Measurements from ENCODE around the gene FOXR2.

FOXR2 gene, protein sequence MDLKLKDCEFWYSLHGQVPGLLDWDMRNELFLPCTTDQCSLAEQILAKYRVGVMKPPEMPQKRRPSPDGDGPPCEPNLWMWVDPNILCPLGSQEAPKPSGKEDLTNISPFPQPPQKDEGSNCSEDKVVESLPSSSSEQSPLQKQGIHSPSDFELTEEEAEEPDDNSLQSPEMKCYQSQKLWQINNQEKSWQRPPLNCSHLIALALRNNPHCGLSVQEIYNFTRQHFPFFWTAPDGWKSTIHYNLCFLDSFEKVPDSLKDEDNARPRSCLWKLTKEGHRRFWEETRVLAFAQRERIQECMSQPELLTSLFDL

DNA sequence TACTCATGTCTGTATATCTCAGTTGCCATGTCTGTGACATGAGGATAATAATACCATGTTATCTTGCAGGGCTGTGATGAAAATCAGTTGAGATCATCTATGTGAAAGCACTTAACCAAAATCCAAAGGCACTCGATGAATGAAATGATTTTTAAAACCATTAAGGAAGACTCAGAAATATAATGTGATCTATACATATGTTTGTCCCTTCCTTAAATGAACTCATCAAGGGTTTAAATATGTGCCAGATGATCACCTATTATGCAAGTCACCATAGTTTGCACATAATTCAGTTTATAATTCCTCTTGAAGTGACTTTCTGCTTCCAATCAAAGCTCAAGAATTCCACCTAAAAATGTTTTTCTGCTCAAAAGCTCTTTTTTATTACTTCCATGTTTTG is at the start of gene FOXR2:
TSS of gene FOXR2 (plus strand) at position 301 of the 400 bp plus-strand sequence. CDS start 312 bp downstream, outside the sequence.
- no peak for DNase-seq

DNA sequence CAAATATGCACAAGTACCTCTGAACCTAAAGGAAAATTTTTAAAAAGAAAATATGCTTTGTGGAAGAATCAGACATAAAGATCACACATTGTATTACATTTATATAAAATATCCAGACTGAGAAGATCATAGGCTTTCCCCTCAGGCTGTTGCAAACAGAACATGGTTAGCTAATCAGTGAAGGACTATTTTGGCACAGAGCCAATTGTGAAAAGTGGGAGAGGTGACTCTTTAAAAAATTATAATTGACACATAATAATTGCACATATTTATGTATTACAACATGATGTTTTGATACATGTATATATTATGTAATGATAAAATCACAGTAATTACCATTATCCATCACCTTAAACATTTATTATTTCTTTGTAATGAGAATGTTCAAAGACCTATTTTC is 44.1 kb upstream of the FOXR2 start:
- DNase-seq = no peak

DNA sequence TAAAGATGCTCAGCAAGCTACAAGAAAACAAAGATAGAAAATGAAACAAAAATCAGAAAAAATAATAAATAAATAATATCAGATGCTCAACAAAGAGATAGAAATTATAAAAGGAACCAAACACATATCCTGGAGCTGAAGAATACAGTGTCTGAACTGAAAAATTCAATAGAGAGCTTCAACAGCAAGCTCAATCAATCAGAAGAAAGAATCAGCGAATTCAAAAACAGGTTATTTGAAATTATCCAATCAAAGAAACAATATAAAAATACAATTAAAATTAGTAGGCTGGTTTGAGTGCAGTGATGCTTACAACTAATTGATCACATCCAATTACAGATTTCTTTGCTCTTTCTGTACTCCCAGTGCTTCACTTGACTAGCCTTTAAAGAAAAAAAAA is 40.8 kb upstream of the FOXR2 start:
- no peak for DNase-seq

DNA sequence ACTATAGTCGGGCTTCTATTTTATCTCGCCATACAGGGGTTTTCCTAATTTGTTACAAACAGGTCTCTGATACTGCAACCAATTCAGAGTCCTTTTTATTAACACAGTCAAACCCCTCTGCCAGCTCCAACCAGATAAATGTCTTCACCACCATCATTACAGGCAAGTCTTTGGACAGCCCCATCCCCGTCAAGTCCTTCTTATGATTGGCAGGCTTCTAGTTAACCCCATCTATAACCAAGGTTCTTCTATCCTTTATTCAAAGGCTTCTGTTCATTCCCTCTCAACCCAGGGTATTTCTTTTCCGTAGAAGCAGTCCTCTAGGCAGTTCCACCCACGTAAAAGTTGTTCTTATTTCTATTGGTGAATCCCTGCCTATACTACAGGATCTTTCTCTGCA is 29.9 kb upstream of the FOXR2 start:
- DNase-seq = peak; percentile 93

DNA sequence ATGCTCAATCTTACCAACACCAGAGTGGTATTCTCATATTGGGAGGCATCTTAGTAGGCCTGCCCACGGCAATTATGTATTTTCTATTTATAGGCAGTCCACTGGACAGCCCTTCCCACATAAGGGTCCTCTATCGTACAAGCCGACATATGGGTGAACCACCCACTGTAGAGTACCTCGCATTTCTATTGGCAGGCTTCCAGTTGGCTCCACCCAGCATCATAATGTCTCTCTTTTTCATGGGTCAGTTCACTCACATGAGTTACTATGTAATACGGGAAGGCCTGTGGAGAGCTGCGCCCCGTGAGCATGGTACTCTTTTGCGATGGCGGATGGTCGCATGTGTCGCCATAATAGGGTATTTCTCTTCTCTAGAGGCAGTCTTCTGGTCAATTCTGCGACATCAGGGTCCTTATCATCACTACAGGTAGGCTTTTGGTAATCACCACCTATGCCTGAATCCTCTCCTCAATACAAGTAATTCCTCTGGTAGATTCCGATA is 29.4 kb upstream of the FOXR2 start:
- peak; percentile 97 for DNase-seq

DNA sequence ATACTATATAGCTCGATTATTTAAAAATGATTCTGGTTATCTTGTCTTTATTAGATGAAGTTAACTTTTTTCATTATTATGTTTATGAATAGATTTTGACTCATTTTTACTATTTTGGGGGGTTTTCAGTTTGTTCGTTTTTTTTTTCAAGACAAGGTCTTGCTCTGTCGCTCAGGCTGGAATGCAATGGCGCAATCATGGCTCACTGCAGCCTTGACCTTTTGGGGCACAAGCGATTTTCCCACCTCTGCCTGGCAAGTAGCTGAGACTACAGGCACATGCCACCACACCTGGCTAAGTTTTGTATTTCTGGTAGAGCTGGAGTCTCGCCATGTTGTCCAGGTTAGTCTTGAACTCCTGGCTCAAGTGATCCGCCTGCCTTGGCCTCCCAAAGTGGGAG is 24.9 kb upstream of the FOXR2 start:
- no peak for DNase-seq

DNA sequence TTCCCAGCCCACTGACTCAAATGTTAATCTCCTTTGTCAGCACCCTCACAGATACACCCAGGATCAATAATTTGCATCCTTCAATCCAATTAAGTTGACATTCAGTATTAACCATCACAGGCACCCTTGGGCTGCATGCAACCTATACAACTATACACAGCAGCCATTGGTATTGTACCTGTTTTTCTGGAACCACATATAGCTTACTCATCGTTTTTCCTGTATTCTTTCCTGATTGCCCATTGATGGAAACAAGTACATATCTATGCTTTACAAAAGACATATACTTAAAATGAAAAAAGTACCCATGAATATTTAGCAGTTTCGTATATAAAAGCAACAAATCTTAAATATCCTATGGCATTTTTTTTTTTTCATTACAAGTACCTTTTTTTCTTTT is 3.7 kb upstream of the FOXR2 start:
- no peak for DNase-seq

DNA sequence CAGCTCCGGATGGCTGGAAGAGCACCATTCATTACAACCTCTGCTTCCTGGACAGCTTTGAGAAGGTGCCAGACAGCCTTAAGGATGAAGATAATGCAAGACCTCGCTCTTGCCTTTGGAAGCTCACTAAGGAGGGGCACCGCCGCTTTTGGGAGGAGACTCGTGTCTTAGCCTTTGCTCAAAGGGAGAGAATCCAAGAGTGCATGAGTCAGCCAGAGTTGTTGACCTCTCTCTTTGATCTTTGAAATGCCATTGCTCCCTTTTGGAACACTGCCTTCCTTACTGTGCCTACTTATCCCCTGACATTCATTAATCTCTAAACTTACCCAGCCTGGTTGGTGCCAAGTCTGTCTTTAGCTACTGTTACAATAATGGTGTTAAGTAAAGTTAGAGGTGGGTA is 1.2 kb downstream of the FOXR2 start:
- no peak for DNase-seq

DNA sequence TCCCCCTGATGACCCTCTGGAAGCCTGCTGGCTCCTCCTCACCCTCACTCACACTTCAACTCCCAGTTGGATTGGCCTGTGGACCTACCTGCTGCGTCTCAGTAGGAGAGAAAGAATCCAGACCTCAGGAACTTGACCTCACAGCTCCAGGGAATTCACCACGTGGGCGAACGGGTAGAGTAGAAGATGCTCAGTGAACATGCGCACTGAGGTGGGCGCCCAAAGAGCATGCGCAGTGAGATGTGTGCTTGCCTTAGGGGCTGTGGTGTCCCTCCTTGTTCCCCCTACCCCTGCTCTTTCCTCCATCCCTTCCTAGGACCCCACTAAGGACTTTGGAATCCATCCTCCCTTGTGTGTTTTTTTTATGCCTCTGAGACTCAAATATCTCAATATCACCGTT is 12.9 kb downstream of the FOXR2 start:
- DNase-seq = no peak

DNA sequence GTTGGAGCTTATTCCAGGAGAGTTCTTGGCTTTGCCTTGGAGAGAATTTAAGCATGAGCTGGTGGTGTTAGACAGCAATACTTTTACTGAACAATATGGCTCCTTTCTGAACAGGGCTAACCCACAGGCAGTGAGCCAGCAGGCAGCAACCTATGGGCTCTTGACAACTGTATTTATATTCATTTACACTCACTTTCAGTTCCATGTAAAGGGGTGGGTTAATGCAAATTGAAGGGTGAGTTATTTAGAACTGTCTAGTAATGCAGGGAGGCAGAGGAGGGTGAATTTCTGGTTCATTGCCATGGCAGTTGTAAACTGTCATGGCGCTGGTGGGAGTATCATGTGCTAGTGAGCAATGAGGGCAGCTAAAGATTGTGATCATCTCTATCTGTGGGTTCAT is 15.7 kb downstream of the FOXR2 start:
- DNase-seq = no peak

DNA sequence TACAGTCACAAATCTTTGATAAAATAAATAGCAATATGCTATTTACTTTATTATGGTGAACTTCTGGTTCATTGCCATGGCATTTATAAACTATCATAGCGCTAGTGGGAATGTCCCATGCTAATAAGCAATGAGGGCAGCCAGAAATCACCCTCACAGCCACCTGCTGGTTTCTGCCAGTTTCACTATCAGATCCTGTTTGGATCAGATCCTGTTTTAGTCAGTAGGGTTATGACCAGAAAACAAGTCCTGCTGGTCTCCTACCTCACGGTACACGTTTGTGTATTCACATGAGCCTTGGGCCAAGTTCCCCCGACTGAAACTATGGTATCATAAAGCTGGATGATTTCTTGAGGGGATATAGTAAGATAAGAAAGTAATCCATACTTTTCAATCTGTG is 17.7 kb downstream of the FOXR2 start:
- no peak for DNase-seq

DNA sequence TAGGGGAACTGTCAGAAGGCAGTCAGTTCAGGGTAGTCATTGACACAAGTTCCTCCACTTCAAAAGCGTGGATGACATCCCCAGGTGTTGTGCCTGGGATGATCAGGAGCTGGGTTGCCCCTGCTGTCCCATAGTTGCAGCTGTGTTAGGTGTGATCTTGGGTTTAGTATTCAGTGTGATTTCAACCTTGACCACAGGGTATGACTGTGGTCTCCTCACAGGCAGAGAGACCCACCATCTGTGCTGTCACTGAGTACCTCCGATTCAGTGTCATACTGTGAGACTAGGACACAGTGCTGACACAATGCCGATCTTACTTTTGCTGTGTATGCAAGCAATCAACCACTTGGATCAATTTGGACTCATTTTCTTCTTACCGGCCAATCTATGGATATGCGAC is 25.2 kb downstream of the FOXR2 start:
- DNase-seq = no peak

DNA sequence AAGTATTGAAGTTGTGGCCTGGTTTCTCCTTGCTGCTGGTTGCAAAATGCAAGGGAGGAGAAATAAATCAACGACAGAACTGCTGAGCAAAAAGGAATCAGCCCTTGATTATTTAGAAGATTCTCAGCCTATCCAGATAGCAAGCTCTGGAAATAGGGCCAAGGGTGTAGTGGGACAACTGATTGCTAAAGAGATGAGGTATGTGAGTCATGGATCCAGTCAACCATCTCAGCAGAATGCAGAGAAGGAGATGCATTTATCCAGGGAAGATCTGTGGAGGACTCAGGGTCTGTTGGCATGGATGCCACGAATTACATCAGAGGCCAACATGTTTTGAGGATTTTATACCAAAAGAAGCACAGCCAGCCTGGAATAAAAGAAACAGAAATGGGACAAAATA is 36.7 kb downstream of the FOXR2 start:
- no peak for DNase-seq

DNA sequence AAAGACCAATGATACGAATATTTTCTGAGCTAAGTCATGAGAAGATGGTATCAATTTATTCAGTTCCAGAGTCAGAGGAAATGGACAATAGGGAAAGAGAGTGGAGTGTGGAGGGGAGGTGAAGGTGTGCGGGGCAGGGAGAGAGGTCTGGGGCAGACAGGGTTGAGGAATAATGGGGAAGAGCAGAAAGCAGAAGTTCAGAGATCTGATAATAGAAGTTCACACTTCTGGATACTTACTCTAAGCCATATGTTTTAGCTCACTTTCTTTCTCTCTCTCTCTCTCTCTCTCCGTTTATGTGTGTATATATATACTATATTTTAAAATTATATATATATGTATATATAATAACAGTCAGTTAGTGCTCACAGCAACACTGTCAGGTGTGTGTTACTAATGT is 40.4 kb downstream of the FOXR2 start:
- DNase-seq = no peak

DNA sequence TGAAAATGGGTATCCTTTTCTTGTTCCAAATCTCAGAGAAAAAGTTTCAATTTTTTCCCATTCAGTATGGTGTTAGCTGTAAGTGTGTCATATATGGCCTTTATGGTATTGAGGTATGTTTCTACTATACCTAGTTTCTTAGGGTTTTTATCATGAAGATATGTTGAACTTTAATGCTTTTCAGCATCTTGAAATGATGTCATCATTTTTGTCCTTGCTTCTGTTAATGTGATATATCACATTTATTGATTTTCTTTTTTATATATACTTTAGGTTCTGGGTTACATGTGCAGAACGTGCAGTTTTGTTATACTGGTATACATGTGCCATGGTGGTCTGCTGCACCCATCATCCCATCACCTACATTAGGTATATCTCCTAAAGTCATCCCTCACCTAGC is 44.9 kb downstream of the FOXR2 start:
- DNase-seq = no peak

All from NCI-H2227 treated with DMSO at 0.1 percent for 48 hours (cell line).